Endothelial cell of umbilical vein (primary cell): Measurements from ENCODE around the gene LNPK.

ENCODE experiments used
- JUN ChIP-seq: IDR thresholded peaks from 2 replicates; pipeline ENCODE4 v1.6.1; 2011; ENCODE audit warnings: borderline replicate concordance, low read depth; ENCODE audit not compliant: insufficient read length, insufficient read depth
- POLR2A ChIP-seq: IDR thresholded peaks from 2 replicates; pipeline ENCODE4 v1.6.1; 2012; ENCODE audit warnings: low read depth, mild to moderate bottlenecking, control low read depth, low read length
- POLR2AphosphoS5 ChIP-seq: IDR thresholded peaks from 2 replicates; pipeline ENCODE4 v1.6.1; 2012; ENCODE audit warnings: low read depth, mild to moderate bottlenecking, control low read depth, low read length, moderate library complexity; ENCODE audit not compliant: insufficient read depth
- TF ChIP-seq, protein P1 (sequence below), 2 donors: IDR thresholded peaks; 1 replicate in 1 of 2; 2 replicates in 1 of 2; pipeline ENCODE4 v1.5.1; 2011; ENCODE audit warnings: low read length in 2 of 2, mild to moderate bottlenecking in 2 of 2, moderate library complexity in 2 of 2, control low read depth in 1 of 2, inconsistent platforms in 1 of 2, low read depth in 1 of 2; ENCODE audit not compliant: insufficient read depth in 1 of 2; ENCODE audit errors: extremely low read depth in 1 of 2
- TF ChIP-seq, protein P2 (sequence below): IDR thresholded peaks from 2 replicates; pipeline ENCODE4 v1.6.1; 2011; ENCODE audit not compliant: insufficient read depth, insufficient read length

DNA sequence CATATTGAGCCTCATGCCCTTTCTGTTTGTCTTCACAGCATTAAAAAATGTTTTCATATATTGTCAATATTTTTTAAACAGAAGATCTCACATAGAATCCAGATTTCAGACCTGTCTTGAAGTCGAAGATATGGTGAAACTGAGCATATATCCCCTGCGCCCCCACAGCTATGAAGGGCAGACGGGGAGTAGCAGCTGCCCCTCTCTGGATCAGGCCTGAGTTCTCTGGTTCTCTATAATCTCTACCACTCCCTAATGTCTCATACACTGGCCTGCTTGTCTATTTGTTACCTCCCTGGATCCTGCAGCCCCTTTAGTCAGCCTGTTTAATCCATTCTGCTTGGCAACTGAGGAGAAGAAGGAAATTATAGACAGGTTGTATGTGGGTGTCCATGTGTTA lies 122.4 kb downstream of the LNPK start:
- TF ChIP-seq, protein P1, sequence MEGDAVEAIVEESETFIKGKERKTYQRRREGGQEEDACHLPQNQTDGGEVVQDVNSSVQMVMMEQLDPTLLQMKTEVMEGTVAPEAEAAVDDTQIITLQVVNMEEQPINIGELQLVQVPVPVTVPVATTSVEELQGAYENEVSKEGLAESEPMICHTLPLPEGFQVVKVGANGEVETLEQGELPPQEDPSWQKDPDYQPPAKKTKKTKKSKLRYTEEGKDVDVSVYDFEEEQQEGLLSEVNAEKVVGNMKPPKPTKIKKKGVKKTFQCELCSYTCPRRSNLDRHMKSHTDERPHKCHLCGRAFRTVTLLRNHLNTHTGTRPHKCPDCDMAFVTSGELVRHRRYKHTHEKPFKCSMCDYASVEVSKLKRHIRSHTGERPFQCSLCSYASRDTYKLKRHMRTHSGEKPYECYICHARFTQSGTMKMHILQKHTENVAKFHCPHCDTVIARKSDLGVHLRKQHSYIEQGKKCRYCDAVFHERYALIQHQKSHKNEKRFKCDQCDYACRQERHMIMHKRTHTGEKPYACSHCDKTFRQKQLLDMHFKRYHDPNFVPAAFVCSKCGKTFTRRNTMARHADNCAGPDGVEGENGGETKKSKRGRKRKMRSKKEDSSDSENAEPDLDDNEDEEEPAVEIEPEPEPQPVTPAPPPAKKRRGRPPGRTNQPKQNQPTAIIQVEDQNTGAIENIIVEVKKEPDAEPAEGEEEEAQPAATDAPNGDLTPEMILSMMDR (IDR thresholded peaks at IDR 0.05; ENCODE audit: extremely low read depth in 1 of 2, insufficient read depth in 1 of 2, low read depth in 1 of 2, low read length in 2 of 2): no peak
- TF ChIP-seq, protein P2, sequence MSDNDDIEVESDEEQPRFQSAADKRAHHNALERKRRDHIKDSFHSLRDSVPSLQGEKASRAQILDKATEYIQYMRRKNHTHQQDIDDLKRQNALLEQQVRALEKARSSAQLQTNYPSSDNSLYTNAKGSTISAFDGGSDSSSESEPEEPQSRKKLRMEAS: no peak
- TF ChIP-seq POLR2A: no peak
- TF ChIP-seq POLR2AphosphoS5: no peak
- no peak for TF ChIP-seq JUN
